ENCODE data around the gene FBF1. TPM values are rescaled to one million over a fixed set of nuclear protein-coding genes. Genes with fewer than 3 reads are reported as not detected.
A peak's percentile ranks its signal among the peaks of the same experiment; 100 is the strongest.
"Not testable (repeated sequence)": the region's sequence is repeated elsewhere in the genome, so short reads cannot be mapped to it uniquely, and the experiment has no call there.

Gene FBF1
- total and polyA plus RNA-seq, 10 donors: 5.2 to 16.0 (median 10.0) TPM

GRCh38 chr17:75975757-75976174 lies 34.9 kb upstream of the FBF1 start:
- Histone ChIP-seq H3K27ac (peak overlapping the region in 6 of 8 donors; percentile 4 to 36 (median 28)), H3K27me3 (replicated peaks in 1 of 7) (no peaks in the 10 kb centered on the region), H3K4me3 (peak overlapping the region in 2 of 8 donors; percentile 4 to 7), H3K36me3 (peaks cover 0 to 54% (median 0%) of the 10 kb centered on the region in 6 donors), H3K9me3 (no peaks in the 10 kb centered on the region), H3K4me1 (peaks cover 20 to 87% (median 45%) of the 10 kb centered on the region in 6 donors)
- intact Hi-C loops (cut with DNase I; ENCODE audit: low total_unique reads): no loop called here
- DNase-seq: no peak
- 72 to 88% (median 78%) methylated on average over 5 of the region's 5 CpGs for WGBS, 5 donors
- TF ChIP-seq CTCF (IDR thresholded peaks at IDR 0.05 in 8 of 11, conservative IDR thresholded peaks at IDR 0.05 in 3 of 11) (no peak), POLR2A (IDR thresholded peaks at IDR 0.05) (no peak), POLR2AphosphoS5 (IDR thresholded peaks at IDR 0.05) (no peak)

GRCh38 chr17:75975187-75975586 lies 34.3 kb upstream of the FBF1 start:
- H3K4me3 ChIP-seq; DNase-seq; H3K9me3 ChIP-seq; intact Hi-C loops (cut with DNase I; ENCODE audit: low total_unique reads); H3K27me3 ChIP-seq (replicated peaks in 1 of 7): not testable (repeated sequence)
- Histone ChIP-seq H3K4me1 (peaks cover 23 to 87% (median 43%) of the 10 kb centered on the region in 6 donors), H3K36me3 (peaks cover 0 to 58% (median 0%) of the 10 kb centered on the region in 6 donors), H3K27ac (peak overlapping the region in 1 of 8 donors; percentile 36)
- WGBS, 5 donors: 93 to 99% (median 95%) methylated on average over 6 of the region's 6 CpGs

- H3K4me3 ChIP-seq: peak overlapping the region in 1 of 8 donors; percentile 58
- intact Hi-C loops (cut with DNase I; ENCODE audit: low total_unique reads): no loop called here
- no peaks in the 10 kb centered on the region for H3K9me3 ChIP-seq
- H3K27me3 ChIP-seq (replicated peaks in 1 of 7): no peaks in the 10 kb centered on the region
- 90 to 97% (median 92%) methylated on average over 7 of the region's 7 CpGs for WGBS, 5 donors
- peaks cover 5 to 83% (median 25%) of the 10 kb centered on the region in 6 donors for H3K4me1 ChIP-seq
- H3K36me3 ChIP-seq: peaks cover 0 to 78% (median 0%) of the 10 kb centered on the region in 6 donors
- TF ChIP-seq POLR2A (IDR thresholded peaks at IDR 0.05) (no peak), CTCF (IDR thresholded peaks at IDR 0.05 in 8 of 11, conservative IDR thresholded peaks at IDR 0.05 in 3 of 11) (no peak), POLR2AphosphoS5 (IDR thresholded peaks at IDR 0.05) (no peak)
- peak overlapping the region in 7 of 8 donors; percentile 52 to 92 (median 78) for H3K27ac ChIP-seq
- DNase-seq: no peak
These were observed 29.8 kb upstream of the FBF1 start for GRCh38 chr17:75970626-75971025.

- Histone ChIP-seq H3K36me3 (peaks cover 0 to 73% (median 0%) of the 10 kb centered on the region in 6 donors), H3K4me1 (peaks cover 0 to 83% (median 22%) of the 10 kb centered on the region in 6 donors), H3K4me3 (peak overlapping the region in 1 of 8 donors; percentile 58), H3K27ac (peak overlapping the region in 7 of 8 donors; percentile 52 to 92 (median 78)), H3K9me3 (no peaks in the 10 kb centered on the region), H3K27me3 (replicated peaks in 1 of 7) (no peaks in the 10 kb centered on the region)
- intact Hi-C loops (cut with DNase I; ENCODE audit: low total_unique reads): no loop called here
- no peak for DNase-seq
- TF ChIP-seq POLR2AphosphoS5 (IDR thresholded peaks at IDR 0.05) (peak in 1 of 3 donors; percentile 28), POLR2A (IDR thresholded peaks at IDR 0.05) (no peak), CTCF (IDR thresholded peaks at IDR 0.05 in 8 of 11, conservative IDR thresholded peaks at IDR 0.05 in 3 of 11) (no peak)
- 49 to 65% (median 58%) methylated on average over 4 of the region's 4 CpGs for WGBS, 5 donors
These were observed 29.2 kb upstream of the FBF1 start for GRCh38 chr17:75970011-75970523.

- intact Hi-C loops (cut with DNase I; ENCODE audit: low total_unique reads); H3K27me3 ChIP-seq (replicated peaks in 1 of 7); H3K9me3 ChIP-seq: not testable (repeated sequence)
- 75 to 94% (median 90%) methylated on average over 10 of the region's 10 CpGs for WGBS, 5 donors
- Histone ChIP-seq H3K27ac (peak overlapping the region in 7 of 8 donors; percentile 8 to 92 (median 78)), H3K4me3 (peak overlapping the region in 1 of 8 donors; percentile 58), H3K36me3 (peaks cover 0 to 68% (median 0%) of the 10 kb centered on the region in 6 donors), H3K4me1 (peaks cover 0 to 85% (median 23%) of the 10 kb centered on the region in 6 donors)
- peak; percentile 77 for DNase-seq
These were observed 28.2 kb upstream of the FBF1 start for GRCh38 chr17:75969044-75969443.
